Transverse colon (tissue), 4 donors: ENCODE measurements around the gene GNG7. TPM values are rescaled to one million over a fixed set of nuclear protein-coding genes. Genes with fewer than 3 reads are reported as not detected.

Experiments
- DNase-seq: peaks from one replicate; pipeline ENCODE4 v3.0.0-alpha.2; 2019
- H3K27ac ChIP-seq, 4 donors: fragments of 200-600 bp; sonication (generic); 2 replicates each; pipeline ENCODE4 v1.5.1; 2016 to 2018; ENCODE audit warnings: inconsistent platforms in 4 of 4
- H3K27me3 ChIP-seq: fragments of 200-600 bp; sonication (generic); 2 replicates; pipeline ENCODE4 v1.5.1; 2017; ENCODE audit warnings: inconsistent platforms
- H3K36me3 ChIP-seq, 4 donors: fragments of 200-600 bp; sonication (generic); 2 replicates each; pipeline ENCODE4 v1.5.1; 2017 to 2019; ENCODE audit warnings: inconsistent platforms in 4 of 4
- H3K4me1 ChIP-seq, 4 donors: fragments of 200-600 bp; sonication (generic); 2 replicates each; pipeline ENCODE4 v1.5.1; 2017 to 2020; ENCODE audit warnings: inconsistent platforms in 4 of 4
- H3K4me3 ChIP-seq, 4 donors: fragments of 200-600 bp; sonication (generic); 1 replicate in 1 of 4; 2 replicates in 3 of 4; pipeline versions ENCODE4 v1.5.1 to v1.6.1; 2017 to 2019; ENCODE audit warnings: inconsistent platforms in 4 of 4
- H3K9me3 ChIP-seq, 2 donors: fragments of 200-600 bp; sonication (generic); 2 replicates each; pipeline ENCODE4 v1.5.1; 2017 to 2019; ENCODE audit warnings: inconsistent platforms in 2 of 2
- CTCF ChIP-seq, 5 experiments: fragments of 200-600 bp in 3 of 5; fragments of 450-650 bp in 2 of 5; sonication (generic) in 3 of 5; IDR thresholded peaks; 1 replicate in 2 of 5; 2 replicates in 3 of 5; pipeline ENCODE4 v1.5.1; 2016 to 2017; ENCODE audit warnings: antibody characterized with exemption in 5 of 5, inconsistent platforms in 3 of 5, mild to moderate bottlenecking in 2 of 5, moderate library complexity in 1 of 5
- EP300 ChIP-seq: sonication (generic); formaldehyde crosslinking; IDR thresholded peaks from one replicate; pipeline ENCODE4 v1.6.1; 2017; ENCODE audit warnings: antibody characterized with exemption, low read depth
- POLR2A ChIP-seq: fragments of 450-650 bp; IDR thresholded peaks from one replicate; pipeline ENCODE4 v1.6.1; 2016; ENCODE audit warnings: antibody characterized with exemption, mild to moderate bottlenecking, moderate library complexity
- POLR2AphosphoS5 ChIP-seq, 3 donors: sonication (generic); formaldehyde crosslinking; IDR thresholded peaks; one replicate each; pipeline ENCODE4 v1.6.1; 2016; ENCODE audit warnings: antibody characterized with exemption in 3 of 3
- WGBS, 2 donors: methylation state at CpG; one replicate each; pipeline ENCODE4 v1.1.5; 2018; ENCODE audit warnings: low coverage in 1 of 2; 5-methylcytosine and 5-hydroxymethylcytosine counted together
- in situ Hi-C, 4 donors: fragments of 200-750 bp; cut with MboI; loops; one replicate each; pipeline versions ENCODE4 v1.15.0 to v1.15.1; 2017; ENCODE audit warnings: low sequenced_read_pairs in 3 of 4, low pct_ligation_motif_present in 1 of 4, low pct_unique_long_range_greater_than_20kb in 1 of 4
- intact Hi-C: fragments of 100-400 bp; cut with DNase I; formaldehyde crosslinking; loops from one replicate; pipeline ENCODE4 v1.15.1; 2023; ENCODE audit warnings: low total_unique reads
- total RNA-seq, 4 donors: library from RNA; depleted of rRNA; stranded (reverse); fragments of >200 nt; gene quantifications; one replicate each; pipeline ENCODE4 v1.1.0, GENCODE V29; 2016

GNG7 gene
- total RNA-seq, 4 donors from 2014 or later: 1.6 to 13.1 (median 4.0) TPM

DNA sequence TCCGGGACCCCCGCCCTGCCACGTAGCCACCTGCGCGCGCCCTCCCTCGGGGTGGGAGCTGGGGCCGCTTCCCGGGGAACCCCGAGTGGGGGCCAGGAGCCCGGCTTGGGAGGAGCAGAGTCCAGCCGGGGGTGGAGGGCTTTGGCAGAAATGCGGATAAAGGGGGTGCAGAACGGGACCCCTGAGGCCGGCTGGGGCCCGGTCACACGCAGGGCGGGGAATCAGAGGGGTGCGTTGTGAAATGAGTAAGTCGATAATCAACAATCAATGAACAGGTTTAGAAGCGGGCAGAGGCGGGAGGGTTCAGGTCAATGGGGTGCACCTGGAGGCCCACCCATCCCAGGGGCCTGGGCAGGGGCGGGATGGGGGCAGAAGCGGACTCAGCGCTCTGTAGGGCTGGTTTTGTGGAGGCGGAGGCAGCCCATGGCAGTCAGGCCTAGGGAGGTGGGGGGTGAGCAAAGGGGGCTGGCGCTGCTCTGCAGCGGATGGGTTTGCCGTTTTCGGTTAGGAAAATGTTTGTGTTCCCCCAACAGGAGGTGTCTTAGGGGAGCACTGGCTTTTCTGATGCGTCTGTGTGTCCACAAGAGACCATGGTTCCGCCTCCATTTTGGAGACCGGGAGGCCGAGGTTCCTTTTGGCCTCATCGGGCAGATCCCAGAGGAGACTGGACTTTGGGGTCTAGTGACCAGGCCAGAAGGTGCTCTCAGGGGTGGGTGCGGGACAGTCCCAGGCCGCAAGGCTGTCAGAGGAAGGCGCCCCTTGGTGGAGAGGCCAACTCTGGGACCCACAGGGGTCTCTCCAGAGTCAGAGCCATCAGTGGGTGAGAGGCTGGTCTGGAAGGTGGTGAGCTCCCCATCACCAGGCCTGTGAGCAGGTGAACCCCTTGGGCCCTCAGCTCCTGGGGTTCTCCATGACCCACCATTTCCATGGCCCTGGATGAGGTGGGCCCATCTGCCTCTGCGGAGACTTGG is 19.4 kb upstream of the GNG7 start:
- no peak for TF ChIP-seq POLR2AphosphoS5 (IDR thresholded peaks at IDR 0.05)
- TF ChIP-seq CTCF (IDR thresholded peaks at IDR 0.05): no peak
- TF ChIP-seq EP300: no peak
- Histone ChIP-seq H3K36me3 (no peaks in the 10 kb centered on the region), H3K27me3 (peaks cover 85% of the 10 kb centered on the region), H3K4me3 (peak overlapping the region in 2 of 4 donors; percentile 19 to 32), H3K9me3 (no peaks in the 10 kb centered on the region), H3K27ac (no peak overlapping the region), H3K4me1 (peaks cover 9 to 28% (median 19%) of the 10 kb centered on the region in 4 donors)
- in situ Hi-C loops (no loop called here), intact Hi-C loops (no loop called here)
- WGBS, 2 donors: 36 to 53% methylated on average over 6 to 38 of the region's 39 CpGs
- DNase-seq: no peak

GRCh38 chr19:2720777-2721569 is 18.5 kb upstream of the GNG7 start, which contains the start of gene DIRAS1:
TSS of gene DIRAS1 (minus strand) at chr19:2721372. CDS start at chr19:2717806, 3,566 bp downstream.
- no peaks in the 10 kb centered on the region for H3K36me3 ChIP-seq
- intact Hi-C loops: no loop called here
- TF ChIP-seq EP300 (no peak), POLR2AphosphoS5 (IDR thresholded peaks at IDR 0.05) (no peak), CTCF (IDR thresholded peaks at IDR 0.05) (no peak), POLR2A (no peak)
- 3% methylated on average over 31 of the region's 100 CpGs; no CpG with 5 or more reads in 1 of the 2 donors for WGBS, 2 donors
- peaks cover 76% of the 10 kb centered on the region for H3K27me3 ChIP-seq
- H3K4me1 ChIP-seq: peaks cover 9 to 28% (median 19%) of the 10 kb centered on the region in 4 donors
- no peaks in the 10 kb centered on the region for H3K9me3 ChIP-seq
- no peak for DNase-seq
- no peak within 1 kb of the TSS for H3K27ac ChIP-seq
- in situ Hi-C loops: no loop called here
- H3K4me3 ChIP-seq: peak within 1 kb of the TSS in 3 of 4 donors; percentile 16 to 45 (median 42)

- intact Hi-C loops (no loop called here), in situ Hi-C loops (no loop called here)
- H3K4me1 ChIP-seq: peaks cover 9 to 28% (median 19%) of the 10 kb centered on the region in 4 donors
- 0 to 10% methylated on average over 1 to 34 of the region's 37 CpGs for WGBS, 2 donors
- no peaks in the 10 kb centered on the region for H3K36me3 ChIP-seq
- peaks cover 69% of the 10 kb centered on the region for H3K27me3 ChIP-seq
- no peaks in the 10 kb centered on the region for H3K9me3 ChIP-seq
- H3K4me3 ChIP-seq: peak overlapping the region in 3 of 4 donors; percentile 16 to 45 (median 42)
- TF ChIP-seq EP300 (no peak), CTCF (IDR thresholded peaks at IDR 0.05) (no peak), POLR2AphosphoS5 (IDR thresholded peaks at IDR 0.05) (no peak), POLR2A (no peak)
- no peak for DNase-seq
- no peak overlapping the region for H3K27ac ChIP-seq
Observed at GRCh38 chr19:2719920-2720776, 17.7 kb upstream of the GNG7 start.
